Left ventricle myocardium inferior (tissue), 1 donor: Measurements from ENCODE around the gene C16orf96. TPM values are rescaled to one million over a fixed set of nuclear protein-coding genes. Genes with fewer than 3 reads are reported as not detected.

Experiments used
- DNase-seq: peaks from one replicate; pipeline ENCODE4 v3.0.0-alpha.2; 2020
- H3K27ac ChIP-seq: fragments of 200-600 bp; replicated peaks from 2 replicates; pipeline ENCODE4 v1.8.0; 2021
- H3K27me3 ChIP-seq: fragments of 200-600 bp; 2 replicates; pipeline ENCODE4 v1.8.0; 2021; ENCODE audit warnings: low read depth
- H3K36me3 ChIP-seq: fragments of 200-600 bp; 2 replicates; pipeline ENCODE4 v1.8.0; 2021
- H3K4me1 ChIP-seq: fragments of 200-600 bp; 2 replicates; pipeline ENCODE4 v1.8.0; 2021
- H3K4me3 ChIP-seq: fragments of 200-600 bp; 2 replicates; pipeline ENCODE4 v1.8.0; 2021; ENCODE audit warnings: mild to moderate bottlenecking, moderate library complexity
- H3K9me3 ChIP-seq: fragments of 200-600 bp; replicated peaks from 2 replicates; pipeline ENCODE4 v1.8.0; 2021
- CTCF ChIP-seq: fragments of 200-600 bp; IDR thresholded peaks from 2 replicates; pipeline ENCODE4 v1.8.0; 2021; ENCODE audit warnings: antibody characterized with exemption, mild to moderate bottlenecking, borderline replicate concordance
- intact Hi-C: fragments of 100-400 bp; cut with micrococcal nuclease; formaldehyde crosslinking; loops from one replicate; pipeline ENCODE4 v1.11.0; 2022
- total RNA-seq: library from RNA; stranded (reverse); fragmentation: NEBNext Ultra II Directional; extraction: Animal tissue kit (Norgen Biotek cat#: 25700); gene quantifications from one replicate; pipeline ENCODE4 v1.2.1, GENCODE V29; 2021
- donor health status: DM: no; HTN: yes; CAD: no; lungs with severe emphysema.

C16orf96 gene
- total RNA-seq, 1 donor from 2014 or later = 0.08 TPM

- H3K9me3 ChIP-seq = no peaks in the 10 kb centered on the region
- no peak for DNase-seq
- H3K4me1 ChIP-seq = peaks cover 75% of the 10 kb centered on the region
- H3K27me3 ChIP-seq = no peaks in the 10 kb centered on the region
- H3K27ac ChIP-seq = peak overlapping the region; percentile 75
- intact Hi-C loops = loop anchor here (10.0 kb wide), 1 partner anchor 89 kb away; the partner anchor contains the start of gene UBALD1
- TF ChIP-seq CTCF = no peak
- H3K36me3 ChIP-seq = no peaks in the 10 kb centered on the region
- H3K4me3 ChIP-seq = no peak overlapping the region
These were observed 30.4 kb upstream of the C16orf96 start for GRCh38 chr16:4525634-4526277.

- intact Hi-C loops = loop anchor here (10.0 kb wide), 1 partner anchor 85 kb away; the partner anchor contains the start of gene UBALD1
- no peak for TF ChIP-seq CTCF
- Histone ChIP-seq H3K4me1 (peaks cover 76% of the 10 kb centered on the region), H3K4me3 (no peak overlapping the region), H3K36me3 (peaks cover 18% of the 10 kb centered on the region), H3K27ac (peak overlapping the region; percentile 27), H3K27me3 (no peaks in the 10 kb centered on the region), H3K9me3 (no peaks in the 10 kb centered on the region)
- DNase-seq = no peak
These were observed 26.8 kb upstream of the C16orf96 start for GRCh38 chr16:4529085-4530060.

- DNase-seq = no peak
- intact Hi-C loops = no loop called here
- Histone ChIP-seq H3K4me1 (peaks cover 76% of the 10 kb centered on the region), H3K36me3 (peaks cover 18% of the 10 kb centered on the region), H3K27ac (peak overlapping the region; percentile 42), H3K4me3 (no peak overlapping the region), H3K9me3 (no peaks in the 10 kb centered on the region), H3K27me3 (no peaks in the 10 kb centered on the region)
- no peak for TF ChIP-seq CTCF
These were observed 24.3 kb upstream of the C16orf96 start for GRCh38 chr16:4531811-4532210.

GRCh38 chr16:4532238-4532637, 23.9 kb upstream of the C16orf96 start:
- Histone ChIP-seq H3K9me3 (no peaks in the 10 kb centered on the region), H3K4me3 (no peak overlapping the region), H3K27me3 (no peaks in the 10 kb centered on the region), H3K4me1 (peaks cover 76% of the 10 kb centered on the region), H3K27ac (peak overlapping the region; percentile 42), H3K36me3 (peaks cover 18% of the 10 kb centered on the region)
- no peak for TF ChIP-seq CTCF
- DNase-seq = no peak
- intact Hi-C loops = no loop called here

- TF ChIP-seq CTCF = no peak
- Histone ChIP-seq H3K36me3 (peaks cover 18% of the 10 kb centered on the region), H3K4me3 (no peak overlapping the region), H3K9me3 (no peaks in the 10 kb centered on the region), H3K4me1 (peaks cover 86% of the 10 kb centered on the region), H3K27ac (peak overlapping the region; percentile 80), H3K27me3 (no peaks in the 10 kb centered on the region)
- DNase-seq = no peak
- intact Hi-C loops = no loop called here
These were observed 22.6 kb upstream of the C16orf96 start for GRCh38 chr16:4533490-4533889.
